HL-60/S4 (cell line): ENCODE results near the gene SSBP2.

ENCODE experiments used
- in situ Hi-C: fragments of 300-500 bp; cut with MboI; formaldehyde crosslinking; loops from 2 replicates; pipeline ENCODE4 v1.14.3; 2022; ENCODE audit warnings: low sequenced_read_pairs

The SSBP2 gene

GRCh38 chr5:81542242-81542641, 208.7 kb downstream of the SSBP2 start:
- in situ Hi-C loops = no loop called here

DNA sequence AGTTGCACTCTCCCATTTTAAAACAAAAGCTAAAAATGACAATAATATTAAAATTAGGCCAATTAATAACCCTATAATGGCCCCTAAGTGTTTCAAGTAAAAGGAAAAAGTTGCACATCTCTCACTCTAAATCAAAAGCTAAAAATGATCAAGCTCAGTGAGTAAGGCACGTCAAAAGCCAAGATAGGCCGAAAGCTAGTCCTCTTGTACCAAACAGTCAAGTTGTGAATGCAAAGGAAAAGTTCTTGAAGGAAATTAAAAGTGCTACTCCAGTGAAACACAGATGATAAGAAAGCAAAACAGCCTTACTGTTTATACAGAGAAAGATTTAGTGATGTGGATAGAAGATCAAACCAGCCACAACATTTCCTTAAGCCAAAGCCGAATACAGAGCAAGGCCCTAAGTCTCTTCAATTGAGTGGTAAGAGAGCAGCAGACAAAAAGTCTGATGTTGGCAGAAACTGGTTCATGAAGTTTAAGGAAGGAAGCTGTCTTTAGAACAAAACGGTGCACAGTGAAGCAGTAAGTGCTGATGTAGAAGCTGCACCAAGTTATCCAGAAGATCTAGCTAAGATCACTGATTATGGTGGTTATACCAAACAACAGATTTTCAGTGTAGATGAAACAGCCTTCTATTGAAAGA, 212.9 kb downstream of the SSBP2 start:
- in situ Hi-C loops = no loop called here

DNA sequence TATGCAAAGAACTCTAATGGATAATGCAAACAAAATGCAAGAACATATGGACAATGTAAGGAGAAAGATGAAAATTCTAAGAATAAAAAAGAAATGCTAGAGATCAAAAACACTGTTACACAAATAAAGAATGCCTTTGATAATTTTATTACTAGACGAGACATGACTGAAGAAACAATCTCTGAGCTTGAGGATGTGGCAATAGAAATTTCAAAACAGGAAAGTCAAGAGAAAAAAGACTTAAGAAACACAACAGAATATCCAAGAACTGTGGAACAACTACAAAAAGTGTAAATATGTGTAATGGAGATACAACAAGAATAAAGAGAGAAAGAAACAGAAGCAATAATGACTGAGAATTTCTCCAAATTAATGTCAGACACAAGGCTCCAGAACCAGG, 216.5 kb downstream of the SSBP2 start:
- in situ Hi-C loops = no loop called here

- in situ Hi-C loops = no loop called here
Measured at GRCh38 chr5:81533629-81534405, 217.1 kb downstream of the SSBP2 start.

- in situ Hi-C loops = no loop called here
Measured at GRCh38 chr5:81530919-81531318, 220.0 kb downstream of the SSBP2 start.

DNA sequence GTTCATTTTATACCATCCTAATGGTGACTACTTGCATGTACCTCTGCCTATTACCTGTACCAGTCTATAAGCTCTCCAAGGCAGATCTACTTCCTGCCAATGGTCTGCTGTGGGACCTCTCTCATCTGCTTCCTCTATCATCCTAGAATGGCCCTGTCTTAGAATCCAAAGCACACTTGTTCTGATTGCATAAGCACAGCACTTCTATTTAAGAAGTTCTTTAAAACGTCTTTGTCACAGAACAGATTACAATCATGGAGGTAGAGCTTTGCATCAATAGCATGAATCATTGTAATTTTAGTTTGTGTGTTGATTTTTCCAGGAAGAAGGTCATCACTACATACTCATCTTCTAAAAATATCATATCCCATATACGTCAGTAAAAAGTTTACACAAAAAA, 225.2 kb downstream of the SSBP2 start:
- in situ Hi-C loops = no loop called here

GRCh38 chr5:81524015-81524414, 226.9 kb downstream of the SSBP2 start:
- in situ Hi-C loops = loop anchor here (25.0 kb wide), 2 partner anchors 313 to 638 kb away; no protein-coding TSS in a partner anchor

GRCh38 chr5:81522571-81522970, 228.3 kb downstream of the SSBP2 start:
- in situ Hi-C loops = loop anchor here (25.0 kb wide), 2 partner anchors 315 to 640 kb away; no protein-coding TSS in a partner anchor

- in situ Hi-C loops = loop anchor here (25.0 kb wide), 2 partner anchors 317 to 642 kb away; no protein-coding TSS in a partner anchor
Measured at GRCh38 chr5:81520769-81521168, 230.1 kb downstream of the SSBP2 start.

DNA sequence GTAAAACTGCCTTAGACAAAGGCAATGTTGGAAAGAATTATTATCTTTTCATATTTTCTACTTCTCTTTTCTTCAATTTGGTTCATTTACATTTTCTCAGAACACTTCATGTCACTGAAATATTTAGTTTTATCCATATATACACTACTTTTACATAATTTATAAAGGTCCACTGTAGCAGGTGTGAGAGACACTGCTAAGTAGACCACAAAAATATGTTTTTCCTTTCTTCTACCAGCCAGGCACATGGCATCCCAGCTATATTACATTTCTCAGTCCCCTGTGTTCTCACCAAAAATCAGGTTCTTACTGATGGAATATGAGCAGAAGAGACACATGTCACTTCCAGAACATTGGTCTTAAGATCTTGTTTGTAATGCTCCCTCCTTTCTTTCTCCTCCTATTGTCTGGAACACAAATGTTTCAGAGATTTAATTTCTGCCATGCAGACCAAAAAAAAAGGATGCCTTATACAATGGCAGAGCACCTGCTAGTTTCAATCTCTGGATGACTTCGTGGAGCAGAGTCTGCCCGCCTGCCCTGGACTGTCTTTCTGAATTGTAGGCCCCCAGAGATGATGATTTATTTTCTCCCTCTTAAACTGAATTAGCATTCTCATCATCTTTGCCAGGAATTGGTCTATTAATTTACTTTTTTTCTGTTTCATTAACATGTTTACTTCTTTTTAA, 231.5 kb downstream of the SSBP2 start:
- in situ Hi-C loops = loop anchor here (25.0 kb wide), 2 partner anchors 318 to 643 kb away; no protein-coding TSS in a partner anchor

DNA sequence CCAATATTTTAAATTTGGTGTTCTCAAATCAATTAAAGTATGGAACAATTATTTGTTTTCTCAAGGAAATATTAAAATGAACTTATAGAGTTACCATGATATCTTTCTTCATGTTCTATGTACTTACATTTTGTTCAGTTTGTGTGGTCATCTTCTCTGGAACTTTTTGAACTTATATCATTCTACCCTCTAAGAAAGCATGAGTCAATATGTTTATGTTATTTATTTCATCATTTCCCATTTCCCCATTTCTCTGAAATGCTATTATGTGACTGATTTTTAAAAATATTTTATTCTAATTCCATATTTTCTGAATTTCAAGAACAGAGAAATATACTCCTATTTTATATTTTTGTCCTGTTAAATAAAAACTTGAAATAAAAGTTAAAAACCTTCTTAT, 233.4 kb downstream of the SSBP2 start:
- in situ Hi-C loops = loop anchor here (25.0 kb wide), 2 partner anchors 320 to 645 kb away; no protein-coding TSS in a partner anchor

DNA sequence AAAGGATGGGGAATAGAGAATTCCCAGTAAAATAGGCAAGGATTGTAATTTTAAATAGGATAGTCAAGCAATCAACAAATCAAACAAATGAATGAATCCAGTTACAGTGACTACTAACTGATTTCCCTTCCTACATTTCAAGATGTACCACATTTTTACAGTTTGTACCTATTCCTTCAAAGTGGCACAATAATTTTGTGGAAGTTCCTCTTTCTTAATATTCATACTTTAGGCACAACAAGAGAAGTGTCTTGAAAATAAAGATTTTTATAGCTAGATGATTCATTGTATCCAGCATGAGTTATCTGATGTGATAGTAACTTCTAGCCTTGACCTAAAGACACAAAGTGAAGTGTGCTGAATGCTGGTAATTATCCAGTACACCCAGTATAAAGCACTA, 234.8 kb downstream of the SSBP2 start:
- in situ Hi-C loops = loop anchor here (25.0 kb wide), 2 partner anchors 321 to 646 kb away; no protein-coding TSS in a partner anchor

GRCh38 chr5:81513982-81514381, 236.9 kb downstream of the SSBP2 start:
- in situ Hi-C loops = loop anchor here (25.0 kb wide), 2 partner anchors 323 to 648 kb away; no protein-coding TSS in a partner anchor

GRCh38 chr5:81513473-81513872, 237.4 kb downstream of the SSBP2 start:
- in situ Hi-C loops = loop anchor here (25.0 kb wide), 2 partner anchors 324 to 649 kb away; no protein-coding TSS in a partner anchor

DNA sequence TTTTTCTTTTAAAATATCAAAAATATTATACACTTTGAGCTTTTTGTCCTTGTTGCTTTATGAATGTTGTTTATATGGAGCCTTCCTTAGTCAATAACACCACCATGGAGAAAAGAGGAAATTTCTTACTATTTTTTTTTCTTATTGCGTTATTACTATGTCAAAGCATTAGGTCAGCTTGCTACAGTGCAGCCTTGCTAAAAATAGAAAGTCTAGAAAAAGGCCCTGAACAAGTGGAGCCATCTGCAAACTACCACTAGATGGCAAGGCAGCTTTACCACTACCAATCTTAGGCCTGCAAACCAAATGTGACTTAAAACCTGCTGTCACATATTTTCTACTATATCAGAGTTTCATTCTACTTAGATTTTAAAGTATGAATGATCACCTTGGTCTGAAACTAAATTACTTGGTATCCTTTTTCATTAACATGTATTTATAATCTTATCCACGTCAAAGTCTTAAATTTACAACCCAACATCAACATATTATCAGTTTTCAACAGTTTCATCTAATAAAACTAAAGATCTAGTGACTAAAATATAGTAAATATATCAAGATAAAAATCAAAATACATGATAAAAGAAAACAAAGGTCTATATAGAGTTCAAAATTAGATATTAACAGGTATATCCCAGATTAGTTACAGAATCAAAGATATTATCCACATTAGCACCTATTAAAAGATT, 243.9 kb downstream of the SSBP2 start:
- in situ Hi-C loops = loop anchor here (25.0 kb wide), 2 partner anchors 330 to 655 kb away; no protein-coding TSS in a partner anchor

GRCh38 chr5:81506378-81506777, 244.5 kb downstream of the SSBP2 start:
- in situ Hi-C loops = loop anchor here (25.0 kb wide), 2 partner anchors 331 to 656 kb away; no protein-coding TSS in a partner anchor

- in situ Hi-C loops = loop anchor here (25.0 kb wide), 2 partner anchors 332 to 657 kb away; no protein-coding TSS in a partner anchor
Measured at GRCh38 chr5:81505672-81506071, 245.2 kb downstream of the SSBP2 start.

GRCh38 chr5:81503602-81504001, 247.3 kb downstream of the SSBP2 start:
- in situ Hi-C loops = loop anchor here (25.0 kb wide), 2 partner anchors 334 to 659 kb away; no protein-coding TSS in a partner anchor

DNA sequence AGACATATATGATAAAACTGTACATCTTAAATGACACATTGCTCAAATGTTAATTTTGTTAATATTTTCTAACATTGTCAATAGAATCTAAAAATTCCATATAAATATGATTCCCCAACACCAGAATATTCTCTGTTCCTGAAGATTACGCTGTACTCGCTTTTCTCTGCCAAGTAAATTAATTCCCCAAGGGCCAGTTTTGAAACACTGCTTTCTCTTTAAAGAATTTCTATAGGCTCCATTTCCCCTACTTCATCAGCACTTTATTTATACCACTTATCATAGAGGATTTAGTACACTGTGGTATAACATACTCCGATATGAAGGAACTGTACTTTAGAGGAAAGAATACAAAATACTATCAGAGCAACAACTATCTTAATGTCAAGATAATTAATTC, 255.6 kb downstream of the SSBP2 start:
- in situ Hi-C loops = no loop called here

- in situ Hi-C loops = no loop called here
Measured at GRCh38 chr5:81488862-81489261, 262.0 kb downstream of the SSBP2 start.
